Measurements from ENCODE around the gene SLC27A5.

SLC27A5 gene, protein sequence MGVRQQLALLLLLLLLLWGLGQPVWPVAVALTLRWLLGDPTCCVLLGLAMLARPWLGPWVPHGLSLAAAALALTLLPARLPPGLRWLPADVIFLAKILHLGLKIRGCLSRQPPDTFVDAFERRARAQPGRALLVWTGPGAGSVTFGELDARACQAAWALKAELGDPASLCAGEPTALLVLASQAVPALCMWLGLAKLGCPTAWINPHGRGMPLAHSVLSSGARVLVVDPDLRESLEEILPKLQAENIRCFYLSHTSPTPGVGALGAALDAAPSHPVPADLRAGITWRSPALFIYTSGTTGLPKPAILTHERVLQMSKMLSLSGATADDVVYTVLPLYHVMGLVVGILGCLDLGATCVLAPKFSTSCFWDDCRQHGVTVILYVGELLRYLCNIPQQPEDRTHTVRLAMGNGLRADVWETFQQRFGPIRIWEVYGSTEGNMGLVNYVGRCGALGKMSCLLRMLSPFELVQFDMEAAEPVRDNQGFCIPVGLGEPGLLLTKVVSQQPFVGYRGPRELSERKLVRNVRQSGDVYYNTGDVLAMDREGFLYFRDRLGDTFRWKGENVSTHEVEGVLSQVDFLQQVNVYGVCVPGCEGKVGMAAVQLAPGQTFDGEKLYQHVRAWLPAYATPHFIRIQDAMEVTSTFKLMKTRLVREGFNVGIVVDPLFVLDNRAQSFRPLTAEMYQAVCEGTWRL

DNA sequence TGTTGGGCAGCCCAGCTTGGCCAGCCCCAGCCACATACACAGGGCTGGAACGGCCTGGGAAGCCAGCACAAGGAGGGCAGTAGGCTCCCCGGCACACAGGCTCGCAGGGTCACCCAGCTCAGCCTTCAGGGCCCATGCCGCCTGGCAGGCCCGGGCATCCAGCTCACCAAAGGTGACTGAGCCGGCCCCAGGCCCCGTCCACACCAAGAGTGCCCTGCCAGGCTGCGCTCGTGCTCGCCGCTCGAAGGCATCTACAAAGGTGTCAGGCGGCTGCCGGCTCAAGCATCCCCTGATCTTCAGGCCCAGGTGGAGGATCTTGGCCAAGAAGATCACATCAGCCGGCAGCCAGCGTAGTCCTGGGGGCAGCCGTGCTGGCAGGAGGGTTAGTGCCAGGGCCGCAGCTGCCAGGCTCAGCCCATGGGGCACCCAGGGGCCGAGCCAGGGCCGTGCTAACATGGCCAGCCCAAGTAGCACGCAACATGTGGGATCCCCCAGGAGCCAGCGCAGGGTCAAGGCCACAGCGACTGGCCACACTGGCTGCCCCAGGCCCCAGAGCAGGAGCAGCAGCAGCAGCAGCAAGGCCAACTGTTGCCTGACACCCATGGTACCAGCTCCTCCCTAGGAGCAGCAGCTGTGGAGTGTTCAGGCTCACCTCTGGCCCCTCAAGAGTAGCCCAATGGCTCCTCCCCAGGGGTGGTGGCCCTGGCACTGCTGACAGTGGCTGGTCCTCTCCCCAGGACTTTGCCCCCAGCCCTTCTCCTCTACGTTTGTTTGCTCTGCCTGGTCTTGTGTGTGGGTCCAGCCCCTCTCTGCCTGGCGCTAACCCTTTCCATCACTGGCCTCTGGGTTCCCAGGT is at the start of gene SLC27A5:
SLC27A5 (minus strand) TSS at position 640 of the 856 bp plus-strand sequence; CDS start at position 603, 37 bp downstream.
- no peak for DNase-seq

DNA sequence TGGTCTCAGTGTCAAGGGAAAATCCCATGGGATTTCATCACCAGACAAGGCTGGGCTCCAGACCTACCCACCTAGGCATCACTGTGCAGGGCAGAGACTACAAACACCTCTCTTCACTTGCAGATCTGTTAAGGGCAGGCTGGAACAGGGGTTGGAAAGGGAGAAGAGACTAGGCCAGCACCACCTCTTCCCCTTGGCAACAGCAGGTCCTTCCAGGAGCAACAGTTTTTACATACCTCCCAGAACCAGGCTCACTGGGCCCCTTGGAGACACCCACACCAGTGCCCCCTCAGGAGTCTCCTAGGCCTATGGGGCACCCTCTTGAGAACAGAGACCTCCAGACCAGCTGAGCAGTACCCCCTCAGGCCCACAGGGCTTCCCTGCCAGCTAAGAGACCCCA is 49.1 kb upstream of the SLC27A5 start:
- no peak for DNase-seq

DNA sequence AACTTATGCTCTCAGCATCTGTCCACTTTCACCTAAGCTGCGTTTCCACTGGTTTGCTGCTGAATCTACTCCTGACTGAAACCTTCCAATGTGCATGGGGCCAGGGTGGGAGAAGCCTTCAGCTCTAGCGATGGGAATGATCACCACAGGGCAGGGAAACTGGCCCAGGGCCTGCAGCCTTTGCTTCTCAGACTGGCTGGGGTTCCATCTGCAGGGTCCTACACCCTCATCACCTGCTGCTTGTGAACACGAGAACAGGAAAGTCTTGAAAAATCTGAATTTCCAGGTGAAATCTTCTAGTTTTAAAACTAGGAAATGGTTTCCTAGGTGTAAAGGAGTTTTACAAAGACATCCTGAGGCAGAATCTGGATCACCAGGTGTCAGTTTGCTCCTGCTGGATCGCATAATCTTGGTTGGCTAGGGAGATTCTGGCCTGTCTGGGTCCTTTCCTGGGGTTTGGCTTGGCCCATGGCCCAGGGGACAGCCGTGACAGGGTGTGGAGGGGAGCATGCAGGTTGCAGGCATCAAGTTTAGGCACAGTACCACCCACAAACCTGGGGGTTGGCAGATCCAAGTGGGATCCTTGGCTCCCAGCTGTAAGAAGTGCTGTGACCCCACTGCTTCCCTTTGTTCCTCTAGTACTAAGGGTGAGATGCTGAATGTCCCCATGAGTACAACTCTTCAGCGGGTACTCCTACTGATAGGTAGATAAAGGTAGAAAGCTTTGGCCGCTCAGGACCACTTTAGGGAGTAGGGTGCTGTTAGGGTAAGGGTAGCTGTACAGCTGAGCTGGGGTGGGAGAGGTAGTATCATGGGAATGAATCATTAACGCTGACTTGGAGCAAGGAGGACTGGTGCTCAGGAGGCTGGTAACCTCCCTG is 48.5 kb upstream of the SLC27A5 start:
- no peak for DNase-seq

DNA sequence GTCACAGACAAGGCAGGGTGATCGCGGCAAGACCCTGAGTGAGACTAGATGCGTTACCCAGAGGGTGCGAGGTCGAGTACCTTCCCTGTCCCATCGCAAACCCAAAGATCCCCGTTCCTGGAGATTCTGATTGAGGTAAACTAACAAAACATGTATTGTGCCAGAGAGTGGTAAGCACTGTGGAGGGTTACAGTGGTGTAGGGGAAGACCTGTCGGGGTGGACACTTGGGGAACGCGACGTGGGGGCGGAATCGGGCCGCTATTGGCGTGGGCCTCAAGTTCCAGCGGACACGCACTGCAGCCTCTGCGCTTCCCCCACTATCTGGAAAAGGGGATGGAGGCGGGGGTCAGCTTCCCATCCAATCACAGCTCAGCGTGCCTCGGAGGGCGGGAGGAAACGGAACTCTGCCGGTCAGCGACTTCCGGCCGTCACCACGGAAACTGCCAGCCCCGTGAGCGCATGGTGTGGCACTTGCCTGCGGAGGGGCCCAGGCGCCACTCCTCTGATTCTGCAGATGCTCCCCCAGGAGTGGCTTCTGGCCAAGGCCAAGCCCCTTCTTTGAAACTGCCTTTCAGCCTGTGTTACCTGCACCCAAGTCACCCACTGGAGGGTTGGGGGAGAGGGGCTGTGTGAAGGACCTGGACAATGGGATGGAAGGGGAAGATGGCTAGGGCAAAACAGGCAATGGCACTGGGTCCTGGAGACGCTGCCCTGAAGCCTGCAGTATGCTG is 47.6 kb upstream of the SLC27A5 start:
- peak; percentile 51 for DNase-seq

DNA sequence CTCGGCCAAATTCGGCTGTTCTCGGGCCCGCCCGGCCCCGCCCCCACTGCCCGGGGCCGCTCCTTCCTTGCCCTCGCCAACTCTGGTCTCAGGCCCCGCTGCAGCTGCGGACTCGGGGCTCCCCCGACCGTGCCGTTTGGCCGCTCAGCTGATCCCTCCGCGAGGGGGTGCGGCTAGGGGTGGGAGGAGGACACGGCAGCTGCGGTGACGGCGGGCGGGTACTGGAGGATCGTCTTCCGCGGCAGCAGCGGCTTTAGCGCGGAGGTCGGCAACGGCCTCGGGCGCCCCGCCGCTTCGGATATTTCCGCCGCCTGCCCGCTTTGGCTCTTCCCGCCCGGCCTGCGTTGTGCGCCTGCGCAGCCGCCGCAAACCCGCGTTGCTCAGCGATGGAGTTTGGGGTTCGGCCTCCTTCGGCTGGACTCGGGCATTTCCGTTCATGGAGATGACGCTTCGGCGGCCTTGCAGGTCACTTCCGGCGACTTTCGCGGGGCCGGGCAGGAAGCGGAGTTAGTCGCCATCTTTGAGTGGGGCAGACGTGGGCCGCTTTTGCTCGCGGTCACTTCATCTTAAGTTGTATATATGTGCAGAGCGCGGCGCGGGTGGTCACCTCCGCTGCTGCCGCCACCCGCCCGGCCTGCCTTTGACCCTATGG is 47.0 kb upstream of the SLC27A5 start:
- DNase-seq = peak; percentile 100

DNA sequence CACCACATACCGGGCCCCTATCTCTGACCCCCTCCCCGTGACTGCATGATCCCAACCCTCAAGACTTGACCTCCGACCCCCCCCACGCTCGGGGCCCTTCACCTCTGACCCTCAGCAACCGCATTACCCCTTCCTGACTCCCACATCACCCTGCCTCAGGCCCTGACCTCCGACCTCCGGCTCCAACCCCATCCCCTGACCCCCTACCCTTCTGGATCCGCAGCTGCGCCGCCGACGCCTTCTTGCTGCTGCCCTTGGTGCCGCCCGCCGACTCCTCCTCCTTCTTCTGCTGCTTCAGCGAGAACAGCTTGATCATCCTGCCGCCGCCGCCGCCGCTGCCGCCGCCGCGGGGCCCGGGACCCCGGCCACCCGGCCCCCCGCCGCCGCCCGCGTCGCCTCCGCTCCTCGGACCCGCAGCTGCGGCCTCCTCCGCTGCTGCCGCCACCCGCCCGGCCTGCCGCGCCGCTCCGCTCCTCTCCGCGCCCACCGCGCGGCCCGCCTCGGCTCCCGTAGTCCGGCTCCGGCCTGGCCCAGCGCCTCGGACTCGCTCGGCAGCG is 46.4 kb upstream of the SLC27A5 start, which contains the start of gene UBE2M:
UBE2M (minus strand) TSS at position 546 of the 557 bp plus-strand sequence; CDS start at position 316, 230 bp downstream.
- DNase-seq = peak; percentile 72

DNA sequence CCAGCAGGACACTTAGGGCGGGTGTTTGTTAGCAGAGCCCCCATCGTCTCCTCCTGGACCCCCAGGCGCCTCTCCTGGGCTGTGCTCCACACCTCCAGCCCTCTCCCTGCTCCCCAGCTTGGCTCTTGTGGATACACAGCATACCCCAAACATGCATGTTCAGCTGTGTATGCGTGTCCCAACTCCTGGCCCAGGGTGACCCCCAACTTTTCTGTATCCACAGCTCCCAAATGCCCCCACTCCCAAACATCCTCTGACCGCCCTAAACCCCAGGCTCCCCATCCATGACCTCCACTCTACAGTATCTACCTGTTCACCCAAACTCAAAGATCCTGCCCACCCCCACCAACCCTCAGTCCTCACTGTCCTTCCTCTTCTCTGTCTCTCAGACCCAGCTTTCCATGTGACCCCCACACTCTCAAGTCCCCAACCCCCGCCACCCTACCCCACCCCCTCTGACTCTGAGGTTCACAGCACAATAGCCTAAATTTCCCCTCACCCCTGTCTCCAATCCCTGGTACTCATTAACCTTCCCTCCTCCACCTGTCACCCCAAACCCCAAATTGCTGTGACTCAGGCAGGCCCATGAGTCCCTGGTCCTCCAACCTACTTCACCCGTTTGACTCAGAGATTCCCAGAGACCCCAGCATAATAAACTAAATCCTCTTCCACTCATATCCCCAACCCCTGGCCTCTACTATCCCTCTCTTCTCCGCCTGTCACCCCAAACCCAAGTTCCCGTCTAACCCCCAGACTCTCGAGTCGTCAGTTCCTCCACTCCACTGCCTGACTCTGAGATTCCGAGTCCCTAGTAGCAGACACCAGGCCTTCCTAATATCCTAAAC is 45.7 kb upstream of the SLC27A5 start:
- no peak for DNase-seq

DNA sequence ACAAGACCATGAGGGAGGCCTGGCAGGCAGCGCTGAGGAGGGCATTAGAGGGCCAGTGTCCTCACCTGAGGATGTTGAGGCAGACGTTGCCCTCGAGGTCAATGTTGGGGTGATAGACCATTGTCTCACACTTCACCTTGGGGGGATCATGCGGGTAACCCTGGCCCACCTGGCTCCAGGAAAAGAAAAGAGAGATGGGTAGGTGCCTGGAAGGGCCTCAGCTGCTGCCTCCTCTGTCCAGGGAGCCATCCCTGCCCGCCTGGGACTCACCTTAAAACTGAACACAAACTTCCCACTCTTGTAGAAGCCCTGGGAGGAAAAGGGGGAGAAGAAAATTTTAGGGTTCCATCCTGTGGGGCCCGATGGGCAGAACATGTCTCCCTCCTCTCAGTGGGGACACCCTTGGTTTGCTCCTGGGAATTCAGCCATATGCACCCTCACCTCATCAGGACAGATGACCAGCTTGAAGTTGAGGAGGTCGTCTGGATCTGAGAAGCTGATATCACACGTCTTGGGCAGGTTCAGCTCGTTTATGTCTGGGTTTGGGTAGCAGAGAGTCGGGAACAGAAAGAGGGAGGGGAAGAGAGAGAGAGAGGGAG is 44.9 kb upstream of the SLC27A5 start:
- DNase-seq = no peak

DNA sequence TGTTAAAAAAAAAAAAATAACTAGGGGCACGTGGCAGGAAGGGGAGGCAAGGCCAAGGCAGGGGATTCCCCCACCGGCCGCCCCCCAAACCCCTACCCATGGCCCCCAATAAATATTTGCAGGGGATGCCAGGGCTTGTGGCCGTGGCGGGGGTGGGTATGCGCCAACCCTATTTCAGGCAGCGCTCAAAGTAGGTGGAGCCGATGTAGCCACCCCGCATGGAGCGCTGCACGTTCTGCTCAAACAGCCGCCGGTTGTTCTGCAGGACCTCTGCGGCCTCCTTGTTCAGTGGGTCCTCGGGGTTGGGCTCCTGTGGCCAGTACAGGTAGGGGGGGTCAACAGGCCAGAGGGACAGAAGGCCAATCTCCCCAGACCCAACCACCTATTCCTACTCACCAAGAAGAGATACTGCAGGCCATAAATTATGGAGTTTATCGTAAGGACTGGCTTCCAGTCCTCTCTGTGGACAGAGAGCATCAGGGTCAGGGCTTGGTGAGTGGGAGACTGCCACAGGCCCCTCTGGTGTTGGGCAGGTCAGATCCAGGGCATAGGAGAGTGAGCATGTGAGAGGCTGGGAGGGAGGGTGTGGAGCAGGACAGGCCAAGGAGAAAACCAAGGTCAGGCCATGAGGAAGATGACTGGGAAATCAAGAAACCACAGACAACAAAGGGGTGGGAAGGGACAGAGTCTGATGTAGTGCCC is 44.3 kb upstream of the SLC27A5 start:
- DNase-seq = no peak

DNA sequence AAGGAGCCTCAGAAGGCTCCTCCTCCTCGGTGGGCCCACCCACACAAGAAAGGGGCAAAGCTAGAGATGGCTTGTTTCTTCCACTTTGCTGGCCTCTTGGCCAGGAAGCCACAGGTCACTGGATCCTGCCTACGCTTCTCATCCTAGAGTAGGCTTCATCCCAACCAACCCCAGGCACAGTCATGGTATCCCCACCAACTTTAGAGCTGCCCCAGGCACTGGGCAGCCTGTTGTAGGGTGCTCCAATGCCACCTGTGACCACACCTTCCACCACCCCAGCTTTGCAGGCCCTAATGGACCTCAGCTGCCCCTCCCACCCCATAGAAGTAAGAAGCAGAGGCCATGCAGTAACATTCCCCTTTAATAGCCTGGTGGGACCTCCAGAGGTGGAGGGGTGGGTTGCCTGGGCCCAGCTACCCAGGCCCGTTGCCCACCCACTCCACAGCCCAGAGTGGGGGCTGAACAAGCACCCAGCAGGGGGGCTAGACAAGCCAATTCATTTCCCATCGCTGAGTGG is 43.6 kb upstream of the SLC27A5 start:
- DNase-seq = no peak

DNA sequence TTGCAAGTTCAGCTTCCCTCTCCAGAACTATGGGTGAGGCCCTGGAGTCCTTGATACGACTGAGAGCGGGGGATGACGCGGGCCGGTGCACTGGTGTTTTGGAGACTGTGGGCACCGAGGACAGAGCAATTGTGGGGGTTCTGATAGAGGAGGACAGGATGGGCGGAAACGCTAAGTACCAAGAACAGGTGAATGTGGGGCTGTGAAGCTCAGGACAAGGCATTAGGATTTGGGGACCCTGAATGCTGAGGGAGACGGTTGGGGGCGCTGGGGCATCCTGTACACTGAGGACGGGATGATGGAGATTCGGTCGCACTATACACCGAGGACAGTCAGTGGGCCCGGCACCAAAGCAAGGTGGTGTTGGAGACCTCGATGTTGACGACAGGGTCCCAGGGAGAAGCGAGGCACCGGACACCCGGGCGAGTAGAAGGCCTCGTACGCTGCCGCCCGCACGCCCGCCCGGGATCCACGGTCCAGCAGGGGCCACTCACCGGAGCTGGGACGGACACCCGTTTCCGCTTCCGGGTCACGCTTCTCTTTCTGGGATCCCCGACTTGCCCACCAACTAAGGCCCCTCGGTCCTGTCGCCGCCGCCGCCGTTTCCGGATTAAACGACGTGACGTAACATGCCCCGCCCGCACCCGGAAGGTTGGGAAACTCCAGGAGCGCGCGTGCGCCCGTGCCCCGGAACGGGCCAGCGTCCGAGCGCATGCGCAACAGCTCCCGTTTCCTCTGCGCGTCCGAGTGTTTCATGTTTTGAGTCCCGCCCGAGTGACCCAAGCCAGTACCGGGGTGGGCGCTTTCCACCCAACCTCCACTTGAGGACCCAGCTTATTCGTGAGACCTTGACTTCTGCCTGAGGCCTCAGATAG is 42.9 kb upstream of the SLC27A5 start, which contains the start of gene CHMP2A:
CHMP2A (minus strand) TSS at position 612 of the 875 bp plus-strand sequence. CDS start 893 bp downstream, outside the sequence.
- peak; percentile 97 for DNase-seq

DNA sequence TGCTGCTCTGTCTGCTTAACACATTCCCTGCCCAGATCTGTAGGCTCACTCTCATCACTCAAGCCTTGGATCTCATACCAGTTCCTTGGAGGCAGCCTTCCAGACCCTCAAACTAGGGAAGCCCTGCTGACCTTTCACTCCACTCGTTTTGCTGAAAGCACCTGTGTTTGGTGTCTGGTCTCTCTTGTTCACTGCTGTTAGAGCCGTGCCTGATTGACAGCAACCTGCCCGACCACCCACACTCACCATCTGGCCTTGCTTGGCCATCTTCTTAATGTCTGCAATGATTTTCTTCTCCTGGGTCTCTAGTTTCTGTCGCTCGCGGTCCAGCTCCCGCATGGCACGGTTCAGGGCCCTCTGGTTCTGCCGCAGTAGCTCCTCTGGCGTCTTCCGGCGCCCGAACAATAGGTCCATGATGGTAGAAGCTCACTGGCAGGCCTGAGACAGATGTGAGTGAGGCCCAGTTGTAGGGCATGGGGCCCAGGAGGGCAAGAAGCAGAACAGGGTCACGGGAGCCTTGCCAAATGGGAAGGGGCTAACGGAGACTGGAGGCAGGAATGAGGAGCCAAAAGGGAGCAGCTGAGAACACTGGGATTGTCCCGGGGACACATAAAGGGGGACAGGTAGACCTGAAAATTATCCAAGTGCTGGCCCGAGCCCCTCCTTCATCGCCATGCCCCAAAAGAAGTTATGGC is 42.2 kb upstream of the SLC27A5 start:
- DNase-seq = no peak

DNA sequence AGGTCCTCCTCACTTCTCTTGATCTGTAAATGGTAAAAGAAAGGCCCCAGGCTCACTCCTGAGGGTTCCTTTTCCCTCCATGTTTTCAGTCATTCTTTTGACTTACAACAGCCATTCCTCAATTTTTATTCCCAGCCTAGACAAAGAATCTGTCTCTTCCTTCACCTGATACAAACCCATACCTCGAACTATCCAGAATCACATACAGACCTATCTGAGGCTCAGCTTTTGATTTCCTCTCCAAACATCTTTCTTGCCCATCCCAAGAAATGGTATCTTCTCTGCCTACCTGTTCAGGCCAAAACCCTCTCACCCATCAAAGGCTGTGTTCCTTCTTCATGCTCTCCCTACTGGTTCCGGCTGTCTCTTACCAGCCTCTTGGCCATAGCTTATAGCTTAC is 40.9 kb upstream of the SLC27A5 start:
- no peak for DNase-seq

DNA sequence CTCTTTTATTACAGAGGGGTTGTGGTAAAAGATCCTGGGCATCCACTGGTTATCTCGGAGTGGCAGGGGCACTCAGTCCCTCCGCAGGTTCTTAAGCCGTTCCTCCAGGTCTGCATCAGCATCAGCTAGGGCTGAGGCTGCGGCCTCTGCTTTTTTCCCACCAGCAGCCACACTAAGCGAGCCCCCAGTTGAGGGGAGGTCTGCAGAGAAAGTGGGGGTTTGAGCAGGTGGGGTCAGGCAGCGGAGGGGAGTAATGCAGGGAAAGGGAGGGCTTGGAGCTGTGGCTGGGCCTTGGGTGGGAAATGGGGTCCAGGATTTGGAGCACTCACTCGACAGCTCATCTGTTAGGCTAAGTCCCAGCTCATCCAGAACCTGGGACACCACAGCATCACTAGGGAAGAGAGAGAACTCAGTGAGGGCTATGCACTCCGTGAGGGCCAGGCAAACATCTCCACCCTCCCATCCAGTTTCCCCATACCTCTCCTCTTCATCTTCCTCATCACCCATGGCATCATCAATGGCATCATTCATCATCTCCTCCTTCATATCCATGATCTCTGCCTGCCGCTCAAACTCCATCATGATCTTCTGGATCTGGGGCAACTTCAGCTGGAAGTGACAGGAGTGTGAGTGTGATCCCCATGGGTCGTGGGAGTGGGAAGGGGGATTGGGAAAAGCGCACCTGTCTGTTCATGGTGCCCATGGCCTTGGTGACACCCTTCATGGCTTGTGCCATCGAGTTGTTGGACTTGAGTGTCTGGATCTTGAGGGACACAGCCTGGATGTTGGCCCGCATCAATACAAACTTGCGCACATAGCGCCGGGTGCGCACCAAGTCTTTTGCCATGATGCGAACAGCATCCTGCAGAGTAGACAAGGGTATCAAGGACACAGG is 40.0 kb upstream of the SLC27A5 start:
- DNase-seq = no peak

DNA sequence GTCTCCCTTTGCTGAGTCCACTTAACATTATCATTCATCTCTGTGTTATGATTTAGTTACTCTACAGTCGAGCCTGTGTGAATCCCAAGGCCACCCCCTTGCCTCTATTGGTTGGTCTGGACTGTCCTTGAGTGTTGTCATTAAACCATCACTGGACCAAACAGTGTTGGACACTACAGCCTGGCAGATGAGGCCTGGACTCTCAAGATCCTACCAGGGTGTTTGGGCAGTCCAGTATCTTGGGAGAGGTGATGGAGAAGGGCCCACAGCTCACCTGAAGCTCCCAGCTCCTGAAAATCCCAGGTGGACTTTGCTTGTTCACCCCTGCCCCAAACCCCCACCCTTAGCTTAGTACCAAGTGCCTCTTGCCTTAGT is 39.3 kb upstream of the SLC27A5 start:
- no peak for DNase-seq
